Ishikawa (cell line): Measurements from ENCODE around the gene ECEL1.

ENCODE experiments used
- CEBPB ChIP-seq: IDR thresholded peaks from 2 replicates; pipeline ENCODE4 v1.6.1; 2012
- CREB1 ChIP-seq: IDR thresholded peaks from 2 replicates; pipeline ENCODE4 v1.6.1; 2012; ENCODE audit warnings: low read depth
- EGR1 ChIP-seq: IDR thresholded peaks from 2 replicates; pipeline ENCODE4 v1.6.1; 2012
- EP300 ChIP-seq: IDR thresholded peaks from 2 replicates; pipeline ENCODE4 v1.6.1; 2012; ENCODE audit warnings: borderline replicate concordance
- FOXM1 ChIP-seq: IDR thresholded peaks from 2 replicates; pipeline ENCODE4 v1.6.1; 2012; ENCODE audit warnings: low read depth, borderline replicate concordance
- MAX ChIP-seq: IDR thresholded peaks from 2 replicates; pipeline ENCODE4 v1.6.1; 2012
- NFIC ChIP-seq: IDR thresholded peaks from 2 replicates; pipeline ENCODE4 v1.6.1; 2012
- RAD21 ChIP-seq: IDR thresholded peaks from 2 replicates; pipeline ENCODE4 v1.6.1; 2012; ENCODE audit warnings: low read depth
- REST ChIP-seq: IDR thresholded peaks from 2 replicates; pipeline ENCODE4 v1.6.1; 2012; ENCODE audit warnings: low read depth, mild to moderate bottlenecking
- TAF1 ChIP-seq: IDR thresholded peaks from 2 replicates; pipeline ENCODE4 v1.6.1; 2012; ENCODE audit warnings: low read depth, mild to moderate bottlenecking
- TCF12 ChIP-seq: IDR thresholded peaks from 2 replicates; pipeline ENCODE4 v1.6.1; 2012; ENCODE audit warnings: low read depth
- TEAD4 ChIP-seq: IDR thresholded peaks from 2 replicates; pipeline ENCODE4 v1.6.1; 2012
- USF1 ChIP-seq: IDR thresholded peaks from 2 replicates; pipeline ENCODE4 v1.6.1; 2012
- YY1 ChIP-seq: IDR thresholded peaks from 2 replicates; pipeline ENCODE4 v1.6.1; 2012; ENCODE audit warnings: low read depth
- ZBTB7A ChIP-seq: IDR thresholded peaks from 2 replicates; pipeline ENCODE4 v1.6.1; 2012; ENCODE audit warnings: low read depth

The ECEL1 gene

GRCh38 chr2:232492963-232493700, 5.5 kb upstream of the ECEL1 start:
- TF ChIP-seq EP300 = no peak
- no peak for TF ChIP-seq CEBPB
- TF ChIP-seq TCF12 = no peak
- no peak for TF ChIP-seq NFIC
- TF ChIP-seq EGR1 = no peak
- TF ChIP-seq TEAD4 = no peak
- TF ChIP-seq USF1 = no peak
- TF ChIP-seq ZBTB7A = no peak
- no peak for TF ChIP-seq FOXM1

GRCh38 chr2:232492236-232492848, 4.7 kb upstream of the ECEL1 start:
- no peak for TF ChIP-seq YY1
- TF ChIP-seq REST = no peak
- peak; percentile 30; the same call in 1 of the 2 replicates for TF ChIP-seq MAX
- no peak for TF ChIP-seq RAD21
- no peak for TF ChIP-seq CREB1
- no peak for TF ChIP-seq ZBTB7A
- TF ChIP-seq TCF12 = peak; percentile 41; the same call in 1 of the 2 replicates
- no peak for TF ChIP-seq EGR1
- TF ChIP-seq NFIC = peak; percentile 73; the same call in 1 of the 2 replicates
- TF ChIP-seq USF1 = no peak
- TF ChIP-seq TAF1 = no peak
- no peak for TF ChIP-seq TEAD4
- TF ChIP-seq FOXM1 = no peak

- TF ChIP-seq FOXM1 = no peak
- TF ChIP-seq ZBTB7A = no peak
- no peak for TF ChIP-seq TCF12
- TF ChIP-seq USF1 = no peak
- no peak for TF ChIP-seq EGR1
- TF ChIP-seq NFIC = no peak
- no peak for TF ChIP-seq MAX
- TF ChIP-seq TAF1 = no peak
- no peak for TF ChIP-seq RAD21
- no peak for TF ChIP-seq YY1
- TF ChIP-seq CEBPB = no peak
- TF ChIP-seq TEAD4 = no peak
- TF ChIP-seq REST = no peak
- TF ChIP-seq CREB1 = no peak
- TF ChIP-seq EP300 = no peak
Observed at GRCh38 chr2:232491139-232491780, 3.6 kb upstream of the ECEL1 start.

GRCh38 chr2:232490221-232491138, 2.8 kb upstream of the ECEL1 start:
- TF ChIP-seq NFIC (no peak), ZBTB7A (no peak), EP300 (no peak), TCF12 (no peak), CEBPB (no peak), TEAD4 (no peak), MAX (no peak), EGR1 (no peak), YY1 (no peak), REST (no peak), USF1 (no peak), FOXM1 (no peak), CREB1 (no peak), TAF1 (no peak), RAD21 (no peak)
